ENCODE results near the gene HMG20B.

Gene HMG20B

DNA sequence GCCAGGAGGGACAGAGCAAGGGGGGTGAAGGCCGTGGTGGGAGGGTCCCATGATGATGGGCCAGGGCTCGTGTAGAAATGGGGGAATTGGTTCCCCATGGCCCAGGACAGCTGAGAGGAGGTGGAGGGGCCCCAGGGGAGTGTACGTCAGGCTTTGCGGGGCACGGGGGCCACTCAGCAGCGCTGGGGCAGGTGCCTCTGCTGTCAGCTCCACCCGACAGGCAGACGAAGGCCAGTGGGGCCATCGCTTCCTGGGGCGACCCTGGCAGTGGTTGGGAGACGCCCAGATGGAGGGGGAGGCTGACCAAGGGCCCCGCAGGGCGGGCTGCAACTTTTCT is 35.7 kb upstream of the HMG20B start:
- no peak for DNase-seq (ENCODE audit: low spot score)

DNA sequence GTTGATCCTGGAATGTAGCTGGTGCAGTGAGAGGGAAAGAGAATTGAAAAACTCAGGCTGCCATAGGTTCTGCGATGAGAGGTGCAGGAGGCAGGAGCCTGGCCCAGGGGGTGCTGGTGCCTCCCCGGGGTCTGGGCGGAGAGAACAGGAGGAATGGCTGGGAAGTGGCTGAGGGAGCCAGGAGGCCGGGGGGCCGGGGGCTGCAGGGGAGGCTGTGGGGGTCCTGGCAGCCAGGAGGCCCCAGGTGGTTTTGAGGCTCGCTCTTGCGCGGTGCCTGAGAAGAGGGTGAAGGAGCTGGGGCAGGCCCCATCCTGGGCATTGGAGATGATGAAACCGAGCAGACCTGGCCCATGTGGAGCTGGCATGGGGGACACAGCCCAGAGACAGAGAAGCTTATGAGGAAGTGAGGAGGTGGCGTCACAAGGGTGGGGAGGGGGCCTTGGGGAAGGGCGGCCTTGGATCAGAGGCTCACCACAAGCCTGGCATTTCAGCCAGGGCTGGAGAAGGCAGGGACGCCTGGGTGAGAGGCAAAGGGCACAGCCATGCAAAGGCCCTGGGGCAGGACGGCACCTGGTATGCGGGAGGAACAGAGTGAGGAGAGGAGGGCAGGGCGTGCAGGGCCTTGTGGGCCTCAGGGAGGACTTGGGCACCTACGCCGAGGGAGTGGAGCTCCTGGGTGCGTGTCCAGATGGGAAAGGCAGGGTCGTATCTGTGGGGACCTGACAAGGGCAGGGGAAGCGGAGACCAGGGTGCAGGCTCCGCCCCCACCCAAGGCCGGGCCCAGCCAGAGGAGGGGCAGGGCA is 35.1 kb upstream of the HMG20B start:
- no peak for DNase-seq (ENCODE audit: low spot score)

DNA sequence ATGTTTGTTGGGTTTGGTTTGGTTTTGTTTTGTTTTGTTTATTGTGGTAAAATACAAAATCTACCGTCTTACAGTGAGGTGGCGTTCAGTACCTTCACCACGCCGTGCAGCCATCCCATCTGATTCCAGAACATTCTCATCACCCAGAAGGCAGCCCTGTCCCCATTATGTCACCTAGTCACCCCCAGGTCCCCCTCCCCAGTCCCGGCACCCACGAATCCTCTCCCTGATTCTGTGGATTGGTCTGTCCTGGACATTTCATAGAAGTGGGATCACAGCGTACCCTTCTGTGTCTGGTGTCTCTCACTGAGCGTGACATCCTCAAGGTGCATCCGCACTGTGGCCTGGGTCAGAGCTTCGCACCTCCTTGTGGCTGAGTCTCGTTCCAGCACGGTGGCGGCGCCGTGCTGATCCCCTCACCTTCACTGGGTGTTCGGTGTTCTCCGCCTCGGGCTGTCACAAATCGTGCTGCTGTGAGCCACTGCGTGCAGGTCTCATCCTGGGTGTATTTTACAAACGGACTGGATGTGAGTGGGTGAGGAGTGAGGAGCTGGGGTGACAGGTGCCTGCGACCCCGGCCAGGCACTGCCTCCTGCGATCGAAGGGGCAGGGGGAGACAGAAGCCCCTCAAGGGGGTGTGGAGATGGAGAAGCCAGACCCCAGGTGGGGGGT is 34.4 kb upstream of the HMG20B start:
- no peak for DNase-seq (ENCODE audit: low spot score)

DNA sequence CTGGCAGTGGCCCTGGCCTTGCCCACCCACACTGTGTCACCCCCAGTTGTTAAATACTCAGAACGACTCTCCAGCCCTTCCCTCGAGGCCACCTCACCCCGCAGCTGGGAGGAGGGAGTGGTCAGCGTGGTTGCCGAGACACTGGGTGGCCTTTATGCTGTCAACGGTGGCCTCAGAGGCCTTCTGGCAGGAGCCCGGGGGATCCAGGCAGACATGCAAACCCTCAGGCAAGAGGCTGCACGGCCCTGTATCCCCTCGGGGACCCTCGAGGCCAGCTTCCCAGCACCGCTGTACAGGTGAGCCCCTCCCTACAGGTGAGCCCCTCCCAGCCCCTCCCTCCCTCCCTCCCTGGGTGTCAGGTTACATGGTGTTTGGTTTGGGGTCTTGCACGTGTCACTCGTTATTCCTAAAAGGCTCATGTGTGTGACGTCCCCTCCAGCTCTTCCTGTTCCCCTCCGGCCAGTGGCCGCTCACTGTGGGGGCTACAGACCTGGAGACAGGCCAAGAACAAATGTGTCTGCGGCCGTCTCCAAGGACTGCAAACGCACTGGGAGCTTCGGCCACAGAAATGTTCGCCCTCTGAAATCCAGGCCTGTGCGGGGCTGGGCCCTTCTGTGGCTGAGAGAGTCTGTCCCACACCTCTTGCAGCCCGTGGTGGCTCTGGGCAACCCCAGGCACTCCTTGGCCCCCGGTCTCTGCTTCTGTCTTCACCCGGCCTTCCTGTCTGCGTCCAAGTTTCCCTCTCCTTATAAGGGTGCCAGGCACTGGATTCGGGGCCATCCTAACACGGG is 33.6 kb upstream of the HMG20B start, which contains the start of gene TEKTIP1:
Gene TEKTIP1, plus strand, starts transcription at position 210 of the 791 bp plus-strand sequence. Its CDS starts 4 bp downstream, at position 214.
- no peak for DNase-seq (ENCODE audit: low spot score)

DNA sequence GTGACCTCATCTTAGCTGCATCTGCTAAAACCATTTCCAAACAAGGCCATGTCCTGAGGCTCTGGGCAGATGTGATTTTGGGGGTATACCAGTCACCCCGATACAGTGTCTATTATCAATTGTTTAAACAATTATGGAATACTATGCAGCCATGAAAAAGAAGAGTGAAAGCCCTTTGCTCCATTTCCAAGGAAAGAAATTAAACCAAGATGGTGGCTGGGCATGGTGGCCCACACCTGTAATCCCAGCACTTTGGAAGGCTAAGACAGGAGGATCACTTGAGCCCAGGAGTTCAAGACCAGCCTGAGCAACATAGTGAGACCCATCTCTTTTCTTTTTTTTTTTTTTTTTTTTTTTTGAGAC is 33.0 kb upstream of the HMG20B start:
- DNase-seq (ENCODE audit: low spot score): no peak

DNA sequence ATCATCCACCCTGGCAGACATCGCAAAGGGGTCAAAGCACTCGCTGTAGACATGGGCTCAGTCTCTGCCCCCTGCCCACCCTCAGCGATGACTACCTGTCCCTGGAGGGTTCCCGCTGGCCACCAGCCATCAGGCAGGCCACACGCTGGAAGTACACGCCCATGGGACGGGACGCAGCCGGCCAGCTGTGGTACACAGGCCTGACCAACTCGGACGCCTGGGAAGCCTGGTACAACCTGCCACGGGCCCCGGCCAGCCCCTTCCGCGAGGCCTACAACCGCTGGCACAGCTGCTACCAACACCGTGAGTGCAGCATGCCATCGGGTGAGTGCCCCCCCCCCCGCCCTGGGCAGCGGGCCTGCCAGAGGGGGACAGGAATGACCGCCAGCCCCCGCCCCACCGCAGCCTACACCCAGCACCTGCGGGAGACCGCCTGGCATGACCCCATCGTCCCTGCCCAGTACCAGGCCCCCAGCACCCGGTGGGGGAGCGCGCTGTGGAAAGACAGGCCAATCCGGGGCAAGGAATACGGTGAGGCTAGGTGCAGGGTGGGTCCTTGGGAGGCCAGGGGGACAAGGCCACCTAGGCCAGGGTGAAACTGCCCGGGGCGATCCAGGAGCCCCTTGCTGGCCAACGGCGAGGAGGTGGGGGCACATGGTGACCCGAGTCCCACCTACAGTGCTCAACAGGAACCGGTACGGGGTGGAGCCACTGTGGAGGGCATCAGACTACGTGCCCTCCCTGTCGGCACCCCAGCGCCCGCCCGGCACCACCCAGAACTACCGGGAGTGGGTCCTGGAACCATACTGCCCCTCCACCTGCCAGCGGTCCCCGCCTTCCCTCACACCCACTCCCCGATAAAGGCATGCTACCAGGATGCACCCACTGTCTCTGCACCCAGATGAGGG is 29.3 kb upstream of the HMG20B start:
- DNase-seq (ENCODE audit: low spot score): no peak

DNA sequence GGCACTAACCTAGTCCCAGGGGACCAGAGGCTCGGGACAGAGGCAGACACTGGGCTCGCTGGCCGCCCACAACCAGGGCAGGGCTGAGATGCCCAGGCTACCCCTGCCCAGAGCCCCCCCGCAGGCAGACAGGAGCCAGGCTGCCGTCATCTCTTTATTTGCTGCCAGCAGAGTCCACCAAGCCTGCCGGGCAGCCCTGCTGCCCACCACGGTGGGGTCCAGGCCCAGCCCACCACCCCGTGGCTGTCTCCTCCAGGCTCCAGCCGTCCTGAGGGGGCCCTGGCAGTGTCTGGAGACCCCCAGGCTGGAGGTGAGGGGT is 28.7 kb upstream of the HMG20B start:
- DNase-seq (ENCODE audit: low spot score): no peak

DNA sequence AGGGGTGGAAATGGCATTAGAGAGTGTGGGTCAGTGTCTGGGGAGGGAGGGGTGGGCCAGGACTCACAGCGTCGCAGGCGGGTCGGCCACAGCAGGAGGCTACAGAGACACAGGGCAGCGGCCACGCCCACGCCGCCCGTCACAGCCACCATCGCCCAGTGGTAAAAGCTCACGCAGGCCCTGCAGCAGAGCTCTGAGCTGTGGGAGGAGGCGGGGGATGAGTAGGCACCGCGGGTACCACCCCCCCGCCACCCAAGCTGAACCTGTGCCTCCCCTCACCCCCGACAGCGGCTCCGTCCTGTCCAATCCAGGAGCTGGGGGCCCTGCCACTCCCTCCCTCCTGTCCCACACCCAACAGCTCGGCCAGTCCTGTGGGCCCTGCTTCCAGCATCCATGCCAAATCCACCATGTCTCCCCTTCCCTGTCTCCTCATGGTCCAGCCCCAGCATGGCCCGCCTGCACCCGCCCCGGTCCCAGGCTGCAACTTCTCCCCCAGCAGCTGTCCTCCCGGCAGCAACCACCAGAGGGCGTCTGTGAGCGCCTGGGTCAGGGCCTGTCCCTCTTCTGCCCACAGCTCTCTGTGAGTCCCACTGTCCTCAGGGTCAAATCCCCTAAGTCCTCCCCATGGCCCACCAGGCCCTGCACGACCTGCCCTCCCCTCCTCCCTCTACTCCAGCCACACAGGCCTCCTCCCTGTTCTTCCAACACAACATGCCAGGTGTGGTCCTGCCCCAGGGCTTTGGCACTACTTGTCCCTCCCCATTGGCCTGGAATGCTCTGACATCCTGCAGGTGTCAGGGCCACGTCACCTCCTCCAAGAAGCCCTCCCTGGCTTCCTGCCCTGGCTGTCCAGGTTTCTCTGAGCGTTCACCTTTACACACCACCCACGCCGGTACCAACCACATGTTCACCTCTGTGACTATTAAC is 27.7 kb upstream of the HMG20B start:
- peak; percentile 74 for DNase-seq (ENCODE audit: low spot score)

DNA sequence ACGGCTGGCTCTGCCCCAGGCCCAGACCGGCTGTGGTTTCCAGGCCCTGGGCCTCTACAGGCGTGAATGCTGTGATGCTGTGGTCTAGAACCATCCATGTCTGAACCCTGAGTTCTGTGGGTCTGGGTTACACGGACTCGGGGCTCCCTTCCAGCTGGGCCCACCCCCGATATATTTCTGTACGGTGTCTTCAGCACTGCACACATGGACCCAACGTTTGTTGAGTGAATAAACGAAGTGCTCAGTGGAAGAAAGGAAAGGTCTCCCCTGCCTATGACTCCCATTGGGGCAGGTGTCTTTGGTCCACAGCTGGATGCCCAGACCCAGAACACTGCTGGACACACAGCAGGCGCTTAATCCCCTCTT is 27.1 kb upstream of the HMG20B start:
- no peak for DNase-seq (ENCODE audit: low spot score)

DNA sequence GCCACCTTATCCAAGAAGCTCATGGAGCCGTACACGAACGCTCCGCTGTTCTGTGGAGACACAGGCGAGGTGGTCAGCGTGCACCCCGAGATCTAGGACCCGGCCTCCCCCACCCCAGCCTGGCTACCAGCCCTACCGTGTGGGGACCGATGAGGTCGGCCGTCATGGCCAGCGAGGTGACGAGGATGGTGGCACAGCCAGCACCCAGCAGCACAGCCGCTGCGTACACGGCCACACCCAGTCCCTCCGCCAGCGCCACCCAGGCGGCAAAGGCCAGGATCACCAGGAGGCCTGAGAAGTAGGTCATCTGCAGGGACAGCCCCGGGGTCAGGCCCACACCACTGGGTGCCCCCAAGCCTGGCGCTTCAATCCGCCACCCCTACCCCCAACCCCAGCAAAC is 26.6 kb upstream of the HMG20B start:
- DNase-seq (ENCODE audit: low spot score): no peak

DNA sequence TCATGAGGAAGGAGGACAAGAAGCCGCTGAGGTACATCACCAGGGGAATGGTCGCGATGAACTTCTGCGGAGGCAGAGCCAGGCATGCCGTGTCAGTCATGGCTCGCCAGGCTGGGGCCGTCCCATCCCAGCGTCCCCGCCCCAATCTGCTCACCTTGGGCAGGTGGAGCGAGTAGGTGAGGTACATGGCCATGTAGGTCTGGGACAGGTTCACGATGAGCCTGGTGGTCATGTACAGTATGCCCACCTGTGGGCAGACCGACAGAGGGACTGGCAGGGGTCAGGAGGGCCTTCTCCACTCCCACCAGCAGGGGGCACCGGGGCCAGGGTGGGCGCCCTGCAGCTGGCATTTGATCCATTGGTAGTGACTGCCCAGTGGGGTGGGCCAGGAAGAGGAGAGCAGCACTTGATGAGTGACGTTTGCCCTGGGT is 25.4 kb upstream of the HMG20B start:
- peak; percentile 61 for DNase-seq (ENCODE audit: low spot score)

DNA sequence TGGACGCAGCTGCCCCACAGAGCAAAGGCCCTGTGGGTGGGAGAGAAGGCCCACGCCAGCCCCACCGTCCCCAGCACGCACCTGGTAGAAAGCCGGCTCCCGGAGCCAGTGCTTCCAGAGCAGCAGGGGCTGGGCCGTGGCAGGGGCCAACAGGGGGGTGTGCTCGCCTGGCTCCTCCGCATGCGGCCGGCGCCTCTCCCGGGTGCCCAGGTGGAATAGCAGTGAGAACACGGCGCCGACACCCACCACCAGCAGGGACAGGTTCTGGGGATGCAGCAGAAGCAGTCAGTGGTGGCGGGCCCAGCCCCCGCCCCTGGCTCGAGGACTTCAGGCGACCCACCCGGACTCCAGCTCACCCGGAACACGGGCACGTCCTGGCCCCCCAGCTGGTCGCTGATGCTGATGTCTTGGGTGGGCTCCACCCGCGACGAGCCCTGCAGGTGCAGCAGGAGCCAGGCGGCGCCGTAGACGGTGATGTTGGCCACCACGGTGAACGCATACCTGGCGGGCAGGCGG is 24.9 kb upstream of the HMG20B start:
- no peak for DNase-seq (ENCODE audit: low spot score)

DNA sequence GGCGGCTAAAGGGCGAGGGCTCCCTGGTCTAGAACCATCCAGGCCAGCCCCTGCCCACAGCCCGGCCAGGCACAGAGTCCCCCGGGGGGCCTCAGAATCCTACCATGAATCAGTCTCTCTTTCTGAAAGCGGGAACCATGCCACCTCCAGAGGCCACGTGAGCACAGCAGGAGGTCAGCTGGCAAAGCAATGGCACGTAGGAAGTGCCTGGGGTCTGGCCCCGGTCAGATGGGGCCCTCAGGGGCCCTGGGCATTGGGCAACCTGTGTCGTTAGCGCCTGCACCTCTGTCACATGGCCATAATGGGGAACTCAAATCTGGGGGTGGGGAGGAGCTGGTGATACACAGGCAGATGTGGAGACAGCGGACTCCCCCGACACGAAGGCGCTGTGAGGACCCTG is 24.1 kb upstream of the HMG20B start:
- no peak for DNase-seq (ENCODE audit: low spot score)

DNA sequence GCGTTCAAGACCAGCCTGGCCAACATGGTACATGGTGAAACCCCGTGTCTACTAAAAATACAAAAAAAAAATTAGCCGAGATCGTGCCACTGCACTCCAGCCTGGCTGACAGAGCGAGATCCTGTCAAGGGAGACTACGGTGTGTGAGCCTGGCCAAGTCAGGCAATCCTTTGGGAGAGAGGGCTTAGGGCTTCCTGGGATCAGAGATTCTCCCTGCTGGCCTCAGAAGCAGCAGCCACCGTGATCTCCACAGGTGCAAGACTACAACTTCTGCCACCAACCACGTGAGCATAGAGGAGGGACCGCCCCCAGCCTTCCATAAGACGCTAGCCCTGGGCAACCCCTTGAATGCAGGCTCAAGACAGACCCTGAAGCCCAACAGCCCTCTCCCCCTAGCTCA is 22.9 kb upstream of the HMG20B start:
- DNase-seq (ENCODE audit: low spot score): no peak

DNA sequence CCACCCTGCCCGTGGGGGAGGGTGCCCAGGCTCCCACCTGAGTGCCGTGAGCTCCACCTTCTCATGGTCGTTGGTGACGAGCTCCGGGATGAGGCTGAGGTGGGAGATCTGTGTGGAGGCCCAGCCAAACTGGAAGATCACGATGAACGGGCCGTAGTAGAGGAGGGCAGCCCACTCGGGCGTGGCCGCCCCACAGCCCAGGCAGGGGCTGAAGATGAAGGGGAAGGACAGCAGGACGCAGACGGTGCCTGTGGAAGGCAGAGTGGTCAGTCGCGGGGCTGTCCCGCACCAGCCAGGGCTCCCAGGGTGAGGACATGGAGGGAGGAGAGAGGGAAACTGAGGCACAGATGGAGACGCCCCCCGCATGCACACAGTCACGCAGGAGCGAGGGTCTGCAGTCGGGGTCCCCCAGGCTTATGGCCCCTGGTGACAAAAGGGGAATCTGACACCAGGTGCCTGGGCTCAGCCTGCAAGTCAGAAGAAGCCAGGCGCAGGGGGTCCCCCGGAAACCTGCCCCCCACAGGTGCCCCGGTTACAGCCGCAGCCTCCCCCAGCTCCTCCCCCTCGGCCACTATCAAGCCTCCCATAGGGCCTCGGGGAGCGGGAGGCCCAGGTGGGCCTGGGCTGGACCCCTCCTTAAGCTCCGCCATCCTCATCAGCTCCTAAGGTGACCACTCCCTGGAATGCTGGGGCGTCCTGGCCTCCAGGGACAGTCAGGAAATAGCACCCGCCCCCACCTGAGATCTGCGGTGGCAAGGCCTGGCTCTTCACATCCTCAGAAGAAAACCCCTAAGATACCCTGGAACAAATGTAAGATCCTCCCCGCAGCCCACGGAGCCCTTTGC is 21.6 kb upstream of the HMG20B start:
- DNase-seq (ENCODE audit: low spot score): no peak

DNA sequence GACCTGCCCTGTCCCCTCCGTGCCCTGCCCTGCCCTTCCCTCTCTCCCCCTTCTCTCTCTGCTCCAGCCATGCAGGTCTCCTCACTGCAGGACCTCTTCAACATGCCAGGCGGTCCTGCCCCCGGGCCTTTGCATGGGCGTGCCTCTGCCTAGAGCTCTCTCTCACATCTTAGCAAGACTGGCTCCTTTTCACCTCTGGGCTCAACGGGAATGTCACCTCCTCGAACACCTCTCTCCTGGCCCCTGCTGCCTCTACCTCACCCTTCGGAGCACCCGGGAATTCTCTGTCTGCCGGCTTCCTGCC is 21.0 kb upstream of the HMG20B start:
- no peak for DNase-seq (ENCODE audit: low spot score)

DNA sequence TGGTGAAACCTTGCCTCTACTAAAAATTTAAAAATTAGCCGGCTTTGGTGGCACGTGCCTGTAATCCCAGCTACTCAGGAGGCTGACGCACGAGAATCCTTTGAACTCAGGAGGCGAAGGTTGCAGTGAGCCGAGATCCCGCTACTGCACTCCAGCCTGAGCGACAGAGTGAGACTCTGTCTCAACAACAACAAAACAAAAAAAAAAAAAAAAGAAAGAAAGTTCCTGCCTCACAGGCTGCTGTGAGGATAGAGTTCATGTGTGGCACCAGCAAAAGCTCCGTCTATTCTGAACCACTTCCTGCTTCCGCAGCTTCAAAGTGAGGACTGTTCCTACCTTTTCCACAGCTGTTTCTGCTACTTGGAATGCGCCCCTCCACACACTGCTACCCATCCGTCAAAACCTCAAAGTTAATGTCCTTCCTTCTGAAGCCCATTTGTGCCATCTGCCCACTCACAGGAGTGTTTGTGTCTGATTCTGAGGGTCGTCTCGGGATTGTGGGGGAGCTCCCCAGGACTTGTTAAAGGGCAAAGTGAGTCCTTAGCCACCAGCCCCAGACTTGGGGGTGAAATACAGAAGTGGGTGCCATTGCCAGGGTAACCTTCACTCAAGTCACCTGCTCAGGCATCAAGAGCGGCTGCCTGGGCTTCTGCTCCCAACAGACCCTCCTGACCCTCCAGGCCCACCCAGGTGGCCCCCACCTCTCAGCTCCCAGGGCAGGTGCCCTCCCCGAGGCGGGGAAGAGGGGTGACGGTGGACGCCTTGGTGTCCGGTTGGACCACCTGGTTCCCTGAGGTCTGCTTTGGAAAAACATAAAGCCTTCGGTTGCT is 18.3 kb upstream of the HMG20B start:
- DNase-seq (ENCODE audit: low spot score): peak; percentile 66

DNA sequence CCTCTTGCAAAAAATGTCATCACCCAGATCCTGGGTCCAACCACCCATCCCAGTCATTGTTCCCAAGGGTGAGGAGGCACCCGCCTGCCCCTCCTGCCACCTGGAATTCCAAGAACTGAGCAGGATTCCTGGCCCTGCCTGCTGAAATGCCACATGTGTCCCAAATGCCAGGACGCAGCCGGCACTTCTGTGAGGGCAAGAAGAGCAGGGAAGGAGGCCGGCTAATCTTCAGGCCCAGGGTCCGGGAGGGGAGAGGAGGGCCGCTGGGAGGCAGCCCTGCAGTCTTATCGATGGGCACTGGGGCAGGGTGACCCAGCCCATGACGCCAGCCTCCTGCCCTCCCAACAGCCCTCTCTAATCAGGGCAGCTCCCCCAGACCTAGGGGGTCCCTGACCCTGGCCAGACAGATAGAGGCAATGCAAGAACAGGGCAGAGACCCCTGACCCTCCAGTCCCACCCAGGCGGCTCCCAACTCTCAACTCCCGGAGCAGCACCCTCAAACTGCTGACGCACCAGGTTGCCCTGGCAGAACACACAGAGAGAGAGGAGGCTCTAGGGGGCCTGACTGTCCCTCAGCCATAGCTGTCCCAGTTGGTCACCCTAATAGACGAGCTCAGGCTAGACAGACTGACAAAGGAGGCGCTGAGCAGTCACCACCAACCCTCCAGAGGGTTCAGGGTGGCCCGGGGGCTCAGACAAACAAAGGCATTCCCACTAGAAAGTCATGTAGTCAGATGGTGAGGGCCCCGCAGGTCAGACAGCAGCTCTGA is 16.9 kb upstream of the HMG20B start:
- peak; percentile 9 for DNase-seq (ENCODE audit: low spot score)
